SK-N-SH (cell line): ENCODE data around the gene DAGLA. TPM values are rescaled to one million over a fixed set of nuclear protein-coding genes. Genes with fewer than 3 reads are reported as not detected.

ENCODE experiments used
- CTCF ChIA-PET: fragments of 300-600, 350-600 bp; formaldehyde crosslinking; extraction: SDS; loops from one replicate; lab custom pipeline; 2021; lab: Yijun Ruan, JAX
- POLR2A ChIA-PET: fragments of 350-600 bp; sonication (Branson Sonifier 250); formaldehyde crosslinking; extraction: SDS; loops from one replicate; lab custom pipeline; 2020; ENCODE audit warnings: antibody characterized with exemption, inconsistent platforms; lab: Yijun Ruan, JAX
- DNase-seq: peaks from one replicate; pipeline ENCODE4 v3.0.0; 2012
- H2AFZ ChIP-seq: fragments of 200-600 bp; sonication (generic); 2 replicates; pipeline ENCODE4 v1.8.1; 2016; ENCODE audit warnings: antibody characterized with exemption, mild to moderate bottlenecking, low read depth
- H3F3A ChIP-seq: fragments of 200-600 bp; sonication (generic); replicated peaks from 2 replicates; pipeline ENCODE3; 2016; ENCODE audit warnings: antibody characterized with exemption, mild to moderate bottlenecking; ENCODE audit not compliant: insufficient read depth
- H3K27ac ChIP-seq, 2 experiments: fragments of 200-500 bp in 1 of 2; fragments of 200-600 bp in 1 of 2; sonication (Bioruptor generic) in 1 of 2; sonication (generic), shearing (Covaris generic) in 1 of 2; 2 replicates each; pipeline versions ENCODE4 v1.5.1 to v1.6.1; 2014 to 2016; ENCODE audit warnings: low read depth in 2 of 2, inconsistent platforms in 1 of 2, low read length in 1 of 2, mild to moderate bottlenecking in 1 of 2, mixed read lengths in 1 of 2
- H3K27me3 ChIP-seq: fragments of 200-600 bp; sonication (generic), shearing (Covaris generic); 2 replicates; pipeline ENCODE4 v1.6.1; 2016; ENCODE audit warnings: mixed run types; ENCODE audit not compliant: insufficient read depth
- H3K36me3 ChIP-seq, 2 experiments: fragments of 200-500 bp in 1 of 2; fragments of 200-600 bp in 1 of 2; sonication (Bioruptor generic) in 1 of 2; sonication (generic) in 1 of 2; replicated peaks in 1 of 2; 2 replicates each; pipeline versions ENCODE3 to v1.5.1; 2014 to 2016; ENCODE audit warnings: low read length in 1 of 2, mild to moderate bottlenecking in 1 of 2; ENCODE audit not compliant: insufficient read depth in 2 of 2, control insufficient read depth in 1 of 2
- H3K4me1 ChIP-seq, 2 experiments: fragments of 200-500 bp in 1 of 2; fragments of 200-600 bp in 1 of 2; sonication (Bioruptor generic) in 1 of 2; sonication (generic), shearing (Covaris generic) in 1 of 2; 2 replicates each; pipeline versions ENCODE4 v1.5.1 to v1.6.1; 2014 to 2016; ENCODE audit warnings: low read depth in 1 of 2, low read length in 1 of 2, mixed run types in 1 of 2; ENCODE audit not compliant: insufficient read depth in 2 of 2, control insufficient read depth in 1 of 2
- H3K4me2 ChIP-seq: fragments of 200-600 bp; sonication (generic), shearing (Covaris generic); 2 replicates; pipeline ENCODE4 v1.6.1; 2017; ENCODE audit warnings: mixed run types
- H3K4me3 ChIP-seq, 2 experiments: fragments of 200-500 bp in 1 of 2; fragments of 200-600 bp in 1 of 2; sonication (Bioruptor generic) in 1 of 2; sonication (generic), shearing (Covaris generic) in 1 of 2; 2 replicates each; pipeline versions ENCODE4 v1.5.1 to v1.8.1; 2014 to 2016; ENCODE audit warnings: low read depth in 2 of 2, inconsistent platforms in 1 of 2, low read length in 1 of 2, mild to moderate bottlenecking in 1 of 2, mixed read lengths in 1 of 2, moderate library complexity in 1 of 2
- H3K79me2 ChIP-seq: fragments of 200-600 bp; sonication (generic); 2 replicates; pipeline ENCODE4 v1.8.1; 2017; ENCODE audit warnings: mild to moderate bottlenecking; ENCODE audit not compliant: insufficient read depth
- H3K9ac ChIP-seq: fragments of 200-600 bp; sonication (generic); 2 replicates; pipeline ENCODE4 v1.6.1; 2017; ENCODE audit warnings: mixed run types
- H3K9me2 ChIP-seq: fragments of 200-600 bp; sonication (generic); 2 replicates; pipeline ENCODE4 v1.6.1; 2017; ENCODE audit warnings: mixed run types
- H3K9me3 ChIP-seq: fragments of 200-600 bp; sonication (generic); 2 replicates; pipeline ENCODE4 v1.6.1; 2017; ENCODE audit warnings: mixed run types, mild to moderate bottlenecking, moderate library complexity
- H4K20me1 ChIP-seq: fragments of 200-600 bp; sonication (generic); 2 replicates; pipeline ENCODE4 v1.6.1; 2017; ENCODE audit warnings: mild to moderate bottlenecking, mixed run types; ENCODE audit not compliant: insufficient read depth
- CHD2 ChIP-seq: fragments of 150-350 bp; IDR thresholded peaks from 2 replicates; pipeline ENCODE4 v1.6.1; 2018; ENCODE audit warnings: low read length; ENCODE audit not compliant: partially characterized antibody
- CTCF ChIP-seq: fragments of 200-600 bp; sonication (generic); IDR thresholded peaks from 2 replicates; pipeline ENCODE4 v1.6.1; 2017; ENCODE audit warnings: antibody characterized with exemption, mild to moderate bottlenecking, moderate library complexity
- EP300 ChIP-seq, 2 experiments: IDR thresholded peaks; 2 replicates each; pipeline versions ENCODE4 v1.4.0 to v1.6.1; 2012; ENCODE audit warnings: borderline replicate concordance in 1 of 2, low read depth in 1 of 2, low read length in 1 of 2
- FOSL2 ChIP-seq: IDR thresholded peaks from 2 replicates; pipeline ENCODE4 v1.4.0; 2012; ENCODE audit warnings: low read depth, mild to moderate bottlenecking, moderate library complexity, borderline replicate concordance
- FOXJ3 ChIP-seq: sonication (generic); formaldehyde crosslinking; IDR thresholded peaks from 2 replicates; pipeline ENCODE4 v1.5.1; 2020; ENCODE audit warnings: mild to moderate bottlenecking, missing genetic modification reagents
- GABPA ChIP-seq: IDR thresholded peaks from 2 replicates; pipeline ENCODE4 v1.4.0; 2012; ENCODE audit warnings: low read depth, mild to moderate bottlenecking
- GATA2 ChIP-seq: sonication (generic); formaldehyde crosslinking; IDR thresholded peaks from 2 replicates; pipeline ENCODE4 v1.5.0; 2020; ENCODE audit warnings: mild to moderate bottlenecking, missing genetic modification reagents
- MEF2A ChIP-seq: IDR thresholded peaks from 2 replicates; pipeline ENCODE4 v1.4.0; 2012; ENCODE audit warnings: low read depth, borderline replicate concordance
- NFIC ChIP-seq: IDR thresholded peaks from 2 replicates; pipeline ENCODE4 v1.4.0; 2012; ENCODE audit warnings: borderline replicate concordance
- NRF1 ChIP-seq: IDR thresholded peaks from 2 replicates; pipeline ENCODE4 v1.6.1; 2012; ENCODE audit warnings: low read depth, mild to moderate bottlenecking, low read length
- PBX3 ChIP-seq: IDR thresholded peaks from 2 replicates; pipeline ENCODE4; 2012
- RAD21 ChIP-seq: IDR thresholded peaks from 2 replicates; pipeline ENCODE4 v1.6.1; 2012; ENCODE audit warnings: mild to moderate bottlenecking, low read length
- RCOR1 ChIP-seq: fragments of 150-350 bp; IDR thresholded peaks from 2 replicates; pipeline ENCODE4 v1.6.1; 2017; ENCODE audit warnings: antibody characterized with exemption, low read length
- SMC3 ChIP-seq: IDR thresholded peaks from 2 replicates; pipeline ENCODE4 v1.6.1; 2012; ENCODE audit warnings: low read depth, low read length, improper control_type of control experiment
- TAF1 ChIP-seq: IDR thresholded peaks from 2 replicates; pipeline ENCODE4 v1.6.1; 2012; ENCODE audit warnings: low read depth, mild to moderate bottlenecking, low read length, moderate library complexity, borderline replicate concordance
- TCF12 ChIP-seq: IDR thresholded peaks from 2 replicates; pipeline ENCODE4 v1.4.0; 2012
- TEAD4 ChIP-seq: IDR thresholded peaks from 2 replicates; pipeline ENCODE4 v1.4.0; 2012; ENCODE audit warnings: mild to moderate bottlenecking, borderline replicate concordance; ENCODE audit not compliant: insufficient read depth
- WGBS: methylation state at CpG from one replicate; pipeline ENCODE4 v1.1.6; 2017; ENCODE audit warnings: low lambda C conversion rate; 5-methylcytosine and 5-hydroxymethylcytosine counted together
- polyA plus RNA-seq, 3 experiments: library from polyadenylated mRNA; depleted of rRNA; stranded (reverse); fragments of >200 nt; gene quantifications; 2 replicates each; pipeline ENCODE4 v1.2.3, GENCODE V29; 2012

DAGLA gene
- polyA plus RNA-seq, 1 of the 3 experiments (the other 2 are of a cell fraction), result 3.3 TPM

- Histone ChIP-seq H3K9me2 (no peaks in the 10 kb centered on the region), H4K20me1 (no peaks in the 10 kb centered on the region), H3K4me2 (no peak overlapping the region), H3K27me3 (no peaks in the 10 kb centered on the region), H3F3A (no peaks in the 10 kb centered on the region), H3K9ac (no peak overlapping the region), H3K36me3 (no peaks in the 10 kb centered on the region), H3K9me3 (no peaks in the 10 kb centered on the region), H3K4me1 (peaks cover 0 to 7% of the 10 kb centered on the region in 2 experiments; a peak in 1 of 4 replicates), H2AFZ (no peak overlapping the region), H3K4me3 (no peak overlapping the region), H3K79me2 (no peaks in the 10 kb centered on the region), H3K27ac (no peak overlapping the region)
- ChIA-PET CTCF (interaction anchor here (0.6 to 1.8 kb wide), 7 partner anchors 9 to 201 kb away, joined by 3 to 9 read pairs (median 3); no protein-coding TSS in a partner anchor), POLR2A (no interaction called here)
- DNase-seq, result no peak
- 62% methylated on average over 3 of the region's 3 CpGs for WGBS
- no peak for TF ChIP-seq NFIC
- no peak for TF ChIP-seq GABPA
- TF ChIP-seq PBX3, result no peak
- no peak for TF ChIP-seq CTCF
- TF ChIP-seq EP300 (IDR thresholded peaks at IDR 0.05; ENCODE audit: borderline replicate concordance in 1 of 2, low read depth in 1 of 2, low read length in 1 of 2), result no peak
- TF ChIP-seq SMC3, result no peak
- TF ChIP-seq MEF2A, result no peak
- TF ChIP-seq TAF1, result no peak
- TF ChIP-seq NRF1, result no peak
- TF ChIP-seq RCOR1, result no peak
- TF ChIP-seq TEAD4, result no peak
- no peak for TF ChIP-seq CHD2
These were observed 32.7 kb upstream of the DAGLA start for GRCh38 chr11:61647529-61647928.

- H3K27ac ChIP-seq, result no peak overlapping the region
- no peak overlapping the region for H3K4me2 ChIP-seq
- no peaks in the 10 kb centered on the region for H3K9me3 ChIP-seq
- H3K36me3 ChIP-seq, result no peaks in the 10 kb centered on the region
- WGBS, result 92% methylated on average over 12 of the region's 17 CpGs
- H3F3A ChIP-seq, result no peaks in the 10 kb centered on the region
- no peaks in the 10 kb centered on the region; the same call in 1 of the 2 replicates for H3K27me3 ChIP-seq
- POLR2A ChIA-PET, result no interaction called here
- H4K20me1 ChIP-seq, result no peaks in the 10 kb centered on the region
- no peaks in the 10 kb centered on the region for H3K9me2 ChIP-seq
- no peaks in the 10 kb centered on the region for H3K4me1 ChIP-seq
- no peak overlapping the region for H2AFZ ChIP-seq
- H3K4me3 ChIP-seq, result no peak overlapping the region
- H3K9ac ChIP-seq, result no peak overlapping the region
- H3K79me2 ChIP-seq, result no peaks in the 10 kb centered on the region
- CTCF ChIA-PET, result interaction anchor here (0.6 to 2.2 kb wide), 8 partner anchors 9 to 173 kb away, joined by 3 to 12 read pairs (median 3); no protein-coding TSS in a partner anchor
- TF ChIP-seq FOXJ3 (CRISPR knock-in tag) (no peak), TCF12 (no peak), FOSL2 (no peak), RAD21 (no peak), GATA2 (CRISPR knock-in tag) (no peak)
- DNase-seq, result no peak
These were observed 29.2 kb upstream of the DAGLA start for GRCh38 chr11:61650781-61651571.
